SK-N-SH treated with all-trans-retinoic acid at 6 μM for 48 hours (cell line): ENCODE results near the gene HS3ST3A1.
"Not testable (repeated sequence)": the region's sequence is repeated elsewhere in the genome, so short reads cannot be mapped to it uniquely, and the experiment has no call there.

Source experiments
- ATAC-seq: fragments of 200-7000 bp; cut with Tn5 transposase; 3 replicates; pipeline ENCODE4 v1.9.1; 2020; ENCODE audit warnings: mild to moderate bottlenecking, moderate library complexity
- ARNTL ChIP-seq: fragments of 450-650 bp; formaldehyde crosslinking; IDR thresholded peaks from 2 replicates; pipeline ENCODE4 v1.5.0; 2020; ENCODE audit warnings: low read depth, mild to moderate bottlenecking, moderate library complexity, borderline replicate concordance
- BACH2 ChIP-seq: fragments of 250-450 bp; sonication (Bioruptor Pico); IDR thresholded peaks from 2 replicates; pipeline ENCODE4 v1.9.0; 2021; ENCODE audit warnings: mild to moderate bottlenecking, borderline replicate concordance
- CSDC2 ChIP-seq: fragments of 250-450 bp; sonication (Bioruptor Pico); IDR thresholded peaks from 2 replicates; pipeline ENCODE4 v1.5.0; 2020; ENCODE audit warnings: mild to moderate bottlenecking, moderate library complexity
- ESRRG ChIP-seq: fragments of 250-450 bp; sonication (Bioruptor Pico); IDR thresholded peaks from 2 replicates; pipeline ENCODE4 v1.6.1; 2021; ENCODE audit warnings: mild to moderate bottlenecking
- ISL1 ChIP-seq: fragments of 250-450 bp; sonication (Bioruptor Pico); IDR thresholded peaks from 2 replicates; pipeline ENCODE4 v2.1.2; 2022; ENCODE audit warnings: mild to moderate bottlenecking, moderate library complexity
- OSR1 ChIP-seq: fragments of 250-450 bp; sonication (Bioruptor Pico); IDR thresholded peaks from 2 replicates; pipeline ENCODE4 v1.8.0; 2022; ENCODE audit warnings: moderate library complexity, mild to moderate bottlenecking, inconsistent platforms
- PATZ1 ChIP-seq: fragments of 250-450 bp; sonication (Bioruptor Pico); IDR thresholded peaks from 2 replicates; pipeline ENCODE4 v1.8.0; 2020; ENCODE audit warnings: mild to moderate bottlenecking, moderate library complexity, borderline replicate concordance
- PPARA ChIP-seq: fragments of 250-450 bp; sonication (Bioruptor Pico); IDR thresholded peaks from 2 replicates; pipeline ENCODE4 v1.5.0; 2020; ENCODE audit warnings: mild to moderate bottlenecking, borderline replicate concordance
- RARB ChIP-seq: fragments of 250-450 bp; sonication (Bioruptor Pico); IDR thresholded peaks from 2 replicates; pipeline ENCODE4 v1.8.0; 2021; ENCODE audit warnings: mild to moderate bottlenecking, moderate library complexity
- SNAI2 ChIP-seq: fragments of 250-450 bp; sonication (Bioruptor Pico); IDR thresholded peaks from 2 replicates; pipeline ENCODE4 v1.5.0; 2020; ENCODE audit warnings: mild to moderate bottlenecking, moderate library complexity
- TCF4 ChIP-seq: fragments of 250-450 bp; sonication (Bioruptor Pico); IDR thresholded peaks from 2 replicates; pipeline ENCODE4 v1.8.0; 2021; ENCODE audit warnings: mild to moderate bottlenecking, moderate library complexity, borderline replicate concordance
- TOX ChIP-seq: fragments of 250-450 bp; sonication (Bioruptor Pico); IDR thresholded peaks from 2 replicates; pipeline ENCODE4 v1.8.0; 2021; ENCODE audit warnings: mild to moderate bottlenecking, moderate library complexity, borderline replicate concordance
- ZC3H10 ChIP-seq: fragments of 250-450 bp; sonication (Bioruptor Pico); IDR thresholded peaks from 2 replicates; pipeline ENCODE4 v1.5.1; 2021; ENCODE audit warnings: mild to moderate bottlenecking, moderate library complexity
- ZFP3 ChIP-seq: fragments of 250-450 bp; sonication (Bioruptor Pico); IDR thresholded peaks from 2 replicates; pipeline ENCODE4 v1.5.0; 2020; ENCODE audit warnings: mild to moderate bottlenecking, moderate library complexity
- ZFP30 ChIP-seq: fragments of 450-650 bp; formaldehyde crosslinking; IDR thresholded peaks from 2 replicates; pipeline ENCODE4 v1.5.0; 2022; ENCODE audit warnings: mild to moderate bottlenecking, moderate library complexity
- ZNF565 ChIP-seq: fragments of 450-650 bp; formaldehyde crosslinking; conservative IDR thresholded peaks from 2 replicates; pipeline ENCODE4 v1.5.0; 2020; ENCODE audit warnings: low read depth, mild to moderate bottlenecking, moderate library complexity
- ZNF70 ChIP-seq: fragments of 450-650 bp; formaldehyde crosslinking; IDR thresholded peaks from 2 replicates; pipeline ENCODE4 v1.5.0; 2020; ENCODE audit warnings: mild to moderate bottlenecking, moderate library complexity
- ZNF8 ChIP-seq: fragments of 450-650 bp; formaldehyde crosslinking; IDR thresholded peaks from 2 replicates; pipeline ENCODE4 v1.5.0; 2020; ENCODE audit warnings: mild to moderate bottlenecking, moderate library complexity
- TF ChIP-seq, protein P1 (sequence below): fragments of 250-450 bp; sonication (Bioruptor Pico); IDR thresholded peaks from 2 replicates; pipeline ENCODE4 v1.5.1; 2020; ENCODE audit warnings: low read depth, mild to moderate bottlenecking, moderate library complexity
- TF ChIP-seq, protein P2 (sequence below): fragments of 250-450 bp; sonication (Bioruptor Pico); IDR thresholded peaks from 2 replicates; pipeline ENCODE4 v1.5.0; 2020; ENCODE audit warnings: mild to moderate bottlenecking, moderate library complexity
- TF ChIP-seq, protein P3 (sequence below): fragments of 250-450 bp; sonication (Bioruptor Pico); IDR thresholded peaks from 2 replicates; pipeline ENCODE4 v1.5.1; 2021; ENCODE audit warnings: mild to moderate bottlenecking, moderate library complexity

The HS3ST3A1 gene

GRCh38 chr17:13550291-13550690 is 51.4 kb downstream of the HS3ST3A1 start (continued):
- TF ChIP-seq ZNF565 (CRISPR knock-in tag), result no peak

DNA sequence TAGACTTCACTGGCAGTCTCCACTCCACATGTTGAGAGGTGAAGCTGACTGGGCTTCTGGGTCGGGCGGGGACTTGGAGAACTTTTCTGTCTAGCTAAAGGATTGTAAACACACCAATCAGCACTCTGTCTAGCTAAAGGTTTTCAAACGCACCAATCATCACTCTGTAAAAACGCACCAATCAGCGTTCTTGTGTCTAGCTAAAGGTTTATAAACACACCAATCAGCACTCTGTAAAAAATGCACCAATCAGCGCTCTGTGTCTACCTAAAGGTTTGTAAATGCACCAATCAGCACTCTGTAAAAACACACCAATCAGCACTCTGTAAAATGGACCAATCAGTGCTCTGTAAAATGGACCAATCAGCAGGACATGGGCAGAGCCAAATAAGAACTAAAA is 53.2 kb downstream of the HS3ST3A1 start:
- not testable (repeated sequence) for ATAC-seq

- ATAC-seq, result no peak
- no peak for TF ChIP-seq ISL1
- TF ChIP-seq ZFP3 (CRISPR knock-in tag), result no peak
- no peak for TF ChIP-seq ZNF565 (CRISPR knock-in tag)
- no peak for TF ChIP-seq ZNF8
- no peak for TF ChIP-seq TOX (CRISPR knock-in tag)
- TF ChIP-seq CSDC2 (CRISPR knock-in tag), result no peak
- no peak for TF ChIP-seq PPARA
- no peak for TF ChIP-seq ZFP30 (CRISPR knock-in tag)
- TF ChIP-seq TCF4 (CRISPR knock-in tag), result no peak
- TF ChIP-seq, protein P1, sequence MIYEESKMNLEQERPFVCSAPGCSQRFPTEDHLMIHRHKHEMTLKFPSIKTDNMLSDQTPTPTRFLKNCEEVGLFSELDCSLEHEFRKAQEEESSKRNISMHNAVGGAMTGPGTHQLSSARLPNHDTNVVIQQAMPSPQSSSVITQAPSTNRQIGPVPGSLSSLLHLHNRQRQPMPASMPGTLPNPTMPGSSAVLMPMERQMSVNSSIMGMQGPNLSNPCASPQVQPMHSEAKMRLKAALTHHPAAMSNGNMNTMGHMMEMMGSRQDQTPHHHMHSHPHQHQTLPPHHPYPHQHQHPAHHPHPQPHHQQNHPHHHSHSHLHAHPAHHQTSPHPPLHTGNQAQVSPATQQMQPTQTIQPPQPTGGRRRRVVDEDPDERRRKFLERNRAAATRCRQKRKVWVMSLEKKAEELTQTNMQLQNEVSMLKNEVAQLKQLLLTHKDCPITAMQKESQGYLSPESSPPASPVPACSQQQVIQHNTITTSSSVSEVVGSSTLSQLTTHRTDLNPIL (CRISPR knock-in tag), result no peak
- TF ChIP-seq, protein P2, sequence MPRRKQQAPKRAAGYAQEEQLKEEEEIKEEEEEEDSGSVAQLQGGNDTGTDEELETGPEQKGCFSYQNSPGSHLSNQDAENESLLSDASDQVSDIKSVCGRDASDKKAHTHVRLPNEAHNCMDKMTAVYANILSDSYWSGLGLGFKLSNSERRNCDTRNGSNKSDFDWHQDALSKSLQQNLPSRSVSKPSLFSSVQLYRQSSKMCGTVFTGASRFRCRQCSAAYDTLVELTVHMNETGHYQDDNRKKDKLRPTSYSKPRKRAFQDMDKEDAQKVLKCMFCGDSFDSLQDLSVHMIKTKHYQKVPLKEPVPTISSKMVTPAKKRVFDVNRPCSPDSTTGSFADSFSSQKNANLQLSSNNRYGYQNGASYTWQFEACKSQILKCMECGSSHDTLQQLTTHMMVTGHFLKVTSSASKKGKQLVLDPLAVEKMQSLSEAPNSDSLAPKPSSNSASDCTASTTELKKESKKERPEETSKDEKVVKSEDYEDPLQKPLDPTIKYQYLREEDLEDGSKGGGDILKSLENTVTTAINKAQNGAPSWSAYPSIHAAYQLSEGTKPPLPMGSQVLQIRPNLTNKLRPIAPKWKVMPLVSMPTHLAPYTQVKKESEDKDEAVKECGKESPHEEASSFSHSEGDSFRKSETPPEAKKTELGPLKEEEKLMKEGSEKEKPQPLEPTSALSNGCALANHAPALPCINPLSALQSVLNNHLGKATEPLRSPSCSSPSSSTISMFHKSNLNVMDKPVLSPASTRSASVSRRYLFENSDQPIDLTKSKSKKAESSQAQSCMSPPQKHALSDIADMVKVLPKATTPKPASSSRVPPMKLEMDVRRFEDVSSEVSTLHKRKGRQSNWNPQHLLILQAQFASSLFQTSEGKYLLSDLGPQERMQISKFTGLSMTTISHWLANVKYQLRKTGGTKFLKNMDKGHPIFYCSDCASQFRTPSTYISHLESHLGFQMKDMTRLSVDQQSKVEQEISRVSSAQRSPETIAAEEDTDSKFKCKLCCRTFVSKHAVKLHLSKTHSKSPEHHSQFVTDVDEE (CRISPR knock-in tag), result no peak
- TF ChIP-seq, protein P3, sequence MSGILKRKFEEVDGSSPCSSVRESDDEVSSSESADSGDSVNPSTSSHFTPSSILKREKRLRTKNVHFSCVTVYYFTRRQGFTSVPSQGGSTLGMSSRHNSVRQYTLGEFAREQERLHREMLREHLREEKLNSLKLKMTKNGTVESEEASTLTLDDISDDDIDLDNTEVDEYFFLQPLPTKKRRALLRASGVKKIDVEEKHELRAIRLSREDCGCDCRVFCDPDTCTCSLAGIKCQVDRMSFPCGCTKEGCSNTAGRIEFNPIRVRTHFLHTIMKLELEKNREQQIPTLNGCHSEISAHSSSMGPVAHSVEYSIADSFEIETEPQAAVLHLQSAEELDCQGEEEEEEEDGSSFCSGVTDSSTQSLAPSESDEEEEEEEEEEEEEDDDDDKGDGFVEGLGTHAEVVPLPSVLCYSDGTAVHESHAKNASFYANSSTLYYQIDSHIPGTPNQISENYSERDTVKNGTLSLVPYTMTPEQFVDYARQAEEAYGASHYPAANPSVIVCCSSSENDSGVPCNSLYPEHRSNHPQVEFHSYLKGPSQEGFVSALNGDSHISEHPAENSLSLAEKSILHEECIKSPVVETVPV (CRISPR knock-in tag), result no peak
- no peak for TF ChIP-seq RARB
- TF ChIP-seq, all 23 proteins: peak for 0
Observed at GRCh38 chr17:13546851-13547250, 54.9 kb downstream of the HS3ST3A1 start.

GRCh38 chr17:13545941-13546340 is 55.8 kb downstream of the HS3ST3A1 start:
- ATAC-seq, result no peak
- TF ChIP-seq ZNF8 (no peak), ZNF565 (CRISPR knock-in tag) (no peak), ISL1 (no peak), RARB (no peak), TCF4 (CRISPR knock-in tag) (no peak), ZNF70 (no peak)
- TF ChIP-seq, protein P1 (CRISPR knock-in tag), result no peak
- TF ChIP-seq, all 23 proteins: peak for 0

- peak; percentile 40; the same call in 2 of the 3 replicates for ATAC-seq
- TF ChIP-seq ZFP30 (CRISPR knock-in tag), result no peak
- TF ChIP-seq CSDC2 (CRISPR knock-in tag), result no peak
- no peak for TF ChIP-seq TOX (CRISPR knock-in tag)
- no peak for TF ChIP-seq ZNF70
- TF ChIP-seq OSR1 (CRISPR knock-in tag), result no peak
- TF ChIP-seq ESRRG (CRISPR knock-in tag), result no peak
- TF ChIP-seq ZNF8, result no peak
- TF ChIP-seq SNAI2 (CRISPR knock-in tag), result no peak
- TF ChIP-seq ZFP3 (CRISPR knock-in tag), result no peak
- no peak for TF ChIP-seq BACH2 (CRISPR knock-in tag)
- no peak for TF ChIP-seq PATZ1 (CRISPR knock-in tag)
- TF ChIP-seq ZNF565 (CRISPR knock-in tag), result no peak
- TF ChIP-seq RARB, result no peak
- TF ChIP-seq, protein P3 (CRISPR knock-in tag), result no peak
- no peak for TF ChIP-seq ARNTL
- TF ChIP-seq, protein P2 (CRISPR knock-in tag), result no peak
- no peak for TF ChIP-seq ZC3H10 (CRISPR knock-in tag)
Observed at GRCh38 chr17:13544765-13545164, 57.0 kb downstream of the HS3ST3A1 start.
